ENCODE data around the gene TBC1D5.

TBC1D5 gene

GRCh38 chr3:17307887-17308286 lies 434.5 kb downstream of the TBC1D5 start:
- DNase-seq (ENCODE audit: low read depth in 2 of 2, low spot score in 1 of 2), result no peak

GRCh38 chr3:17307482-17307881 lies 434.9 kb downstream of the TBC1D5 start:
- DNase-seq (ENCODE audit: low read depth in 2 of 2, low spot score in 1 of 2), result no peak

GRCh38 chr3:17304969-17305368 lies 437.5 kb downstream of the TBC1D5 start:
- no peak for DNase-seq (ENCODE audit: low read depth in 2 of 2, low spot score in 1 of 2)

- no peak for DNase-seq (ENCODE audit: low read depth in 2 of 2, low spot score in 1 of 2)
These were observed 439.7 kb downstream of the TBC1D5 start for GRCh38 chr3:17302774-17303173.

GRCh38 chr3:17302170-17302569 lies 440.3 kb downstream of the TBC1D5 start:
- no peak for DNase-seq (ENCODE audit: low read depth in 2 of 2, low spot score in 1 of 2)

GRCh38 chr3:17301271-17301670 lies 441.2 kb downstream of the TBC1D5 start:
- no peak for DNase-seq (ENCODE audit: low read depth in 2 of 2, low spot score in 1 of 2)

GRCh38 chr3:17300441-17300840 lies 442.0 kb downstream of the TBC1D5 start:
- DNase-seq (ENCODE audit: low read depth in 2 of 2, low spot score in 1 of 2), result no peak

- no peak for DNase-seq (ENCODE audit: low read depth in 2 of 2, low spot score in 1 of 2)
These were observed 444.4 kb downstream of the TBC1D5 start for GRCh38 chr3:17298038-17298437.

GRCh38 chr3:17292556-17292955 lies 449.9 kb downstream of the TBC1D5 start:
- no peak for DNase-seq (ENCODE audit: low read depth in 2 of 2, low spot score in 1 of 2)

GRCh38 chr3:17290894-17291293 lies 451.5 kb downstream of the TBC1D5 start:
- no peak for DNase-seq (ENCODE audit: low read depth in 2 of 2, low spot score in 1 of 2)

- DNase-seq (ENCODE audit: low read depth in 2 of 2, low spot score in 1 of 2), result no peak
These were observed 453.5 kb downstream of the TBC1D5 start for GRCh38 chr3:17288839-17289399.

GRCh38 chr3:17287006-17287689 lies 455.3 kb downstream of the TBC1D5 start:
- DNase-seq (ENCODE audit: low read depth in 2 of 2, low spot score in 1 of 2), result no peak

- DNase-seq (ENCODE audit: low read depth in 2 of 2, low spot score in 1 of 2), result no peak
These were observed 464.4 kb downstream of the TBC1D5 start for GRCh38 chr3:17278006-17278405.

- no peak for DNase-seq (ENCODE audit: low read depth in 2 of 2, low spot score in 1 of 2)
These were observed 475.6 kb downstream of the TBC1D5 start for GRCh38 chr3:17266846-17267245.

GRCh38 chr3:17261627-17262369 lies 480.6 kb downstream of the TBC1D5 start:
- DNase-seq (ENCODE audit: low read depth in 2 of 2, low spot score in 1 of 2), result no peak

- DNase-seq (ENCODE audit: low read depth in 2 of 2, low spot score in 1 of 2), result no peak
These were observed 482.2 kb downstream of the TBC1D5 start for GRCh38 chr3:17260257-17260656.

- DNase-seq (ENCODE audit: low read depth in 2 of 2, low spot score in 1 of 2), result no peak
These were observed 482.7 kb downstream of the TBC1D5 start for GRCh38 chr3:17259685-17260084.

- no peak for DNase-seq (ENCODE audit: low read depth in 2 of 2, low spot score in 1 of 2)
These were observed 483.5 kb downstream of the TBC1D5 start for GRCh38 chr3:17258823-17259436.

GRCh38 chr3:17257269-17257668 lies 485.2 kb downstream of the TBC1D5 start:
- no peak for DNase-seq (ENCODE audit: low read depth in 2 of 2, low spot score in 1 of 2)

- DNase-seq (ENCODE audit: low read depth in 2 of 2, low spot score in 1 of 2), result no peak
These were observed 498.8 kb downstream of the TBC1D5 start for GRCh38 chr3:17243621-17244020.

GRCh38 chr3:17239417-17239816 lies 503.0 kb downstream of the TBC1D5 start:
- DNase-seq (ENCODE audit: low read depth in 2 of 2, low spot score in 1 of 2), result no peak

- no peak for DNase-seq (ENCODE audit: low read depth in 2 of 2, low spot score in 1 of 2)
These were observed 504.4 kb downstream of the TBC1D5 start for GRCh38 chr3:17238023-17238422.
